Cardiac septum (tissue), 1 donor: Measurements from ENCODE around the gene GAS2L1. TPM values are rescaled to one million over a fixed set of nuclear protein-coding genes. Genes with fewer than 3 reads are reported as not detected.
"Not testable (repeated sequence)": the region's sequence is repeated elsewhere in the genome, so short reads cannot be mapped to it uniquely, and the experiment has no call there.

ENCODE experiments used
- DNase-seq: peaks from one replicate; pipeline ENCODE4 v3.0.0-alpha.2; 2020; ENCODE audit warnings: low spot score
- intact Hi-C: fragments of 100-400 bp; cut with DNase I; formaldehyde crosslinking; loops from one replicate; pipeline ENCODE4 v1.14.0; 2022
- microRNA-seq: library from miRNA; unstranded; fragments of <30 nt; microRNA quantifications from one replicate; pipeline ENCODE4 v1.2.0, GENCODE V29; 2020
- total RNA-seq: library from RNA; stranded (reverse); fragmentation: NEBNext Ultra II Directional; extraction: Animal tissue kit (Norgen Biotek cat#: 25700); gene quantifications from one replicate; pipeline ENCODE4 v1.2.1, GENCODE V29; 2021
- donor health status: DM: no; HTN: no; CAD: no.

GAS2L1 gene
- total RNA-seq, 1 donor from 2014 or later: 13.0 TPM

GRCh38 chr22:29353286-29353685 lies 46.8 kb downstream of the GAS2L1 start:
- intact Hi-C loops: no loop called here
- no peak for DNase-seq

GRCh38 chr22:29353860-29354259 lies 47.4 kb downstream of the GAS2L1 start:
- DNase-seq: no peak

DNA sequence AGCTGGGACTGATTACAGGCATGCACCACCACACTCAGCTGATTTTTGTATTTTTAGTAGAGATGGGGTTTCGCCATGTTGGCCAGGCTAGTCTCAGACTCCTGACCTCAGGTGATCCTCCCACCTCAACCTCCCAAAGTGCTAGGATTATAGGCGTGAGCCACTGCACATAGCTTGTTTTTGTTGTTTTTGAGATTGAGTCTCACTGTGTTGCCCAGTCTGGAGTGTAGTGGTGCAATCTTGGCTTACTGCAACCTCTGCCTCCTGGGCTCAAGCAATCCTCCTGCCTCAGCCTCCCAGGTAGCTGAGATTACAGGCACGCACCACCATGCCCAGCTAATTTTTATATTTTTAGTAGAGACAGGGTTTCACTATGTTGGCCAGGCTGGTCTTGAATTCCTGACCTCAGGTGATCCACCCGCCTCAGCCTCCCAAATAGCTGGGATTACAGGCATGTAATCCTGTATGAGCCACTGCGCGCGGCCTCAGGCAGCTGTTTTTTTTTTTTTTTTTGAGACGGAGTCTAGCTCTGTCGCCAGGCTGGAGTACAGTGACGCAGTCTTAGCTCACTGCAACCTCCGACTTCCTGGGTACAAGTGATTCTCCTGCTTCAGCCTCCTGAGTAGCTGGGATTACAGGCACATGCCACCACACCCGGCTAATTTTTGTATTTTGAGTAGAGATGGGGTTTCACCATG lies 50.9 kb downstream of the GAS2L1 start:
- DNase-seq: not testable (repeated sequence)
- intact Hi-C loops: loop anchor here (5.0 kb wide), 1 partner anchor 50 kb away; the partner anchor contains the start of gene GAS2L1

More at GRCh38 chr22:29353860-29354259, 47.4 kb downstream of the GAS2L1 start:
- intact Hi-C loops: no loop called here

GRCh38 chr22:29359469-29359868 lies 53.0 kb downstream of the GAS2L1 start:
- no peak for DNase-seq
- intact Hi-C loops: loop anchor here (5.0 kb wide), 1 partner anchor 52 kb away; the partner anchor contains the start of gene GAS2L1

Small RNA genes within 50 kb of the gene (microRNA-seq; reads per million reads assigned to microRNA genes)
- 5.8 reads per million, percentile 9 among the genes with 10 or more reads in this experiment for gene MIR3653

Other genes with a start within 250 kb of the GAS2L1 start
- not detected for gene C22orf31, start 244.8 kb upstream of the GAS2L1 start, total RNA-seq
- 52.1 TPM for gene KREMEN1, start 233.6 kb upstream of the GAS2L1 start, total RNA-seq
- 1.3 TPM for gene EMID1, start 100.8 kb upstream of the GAS2L1 start, total RNA-seq
- 16.7 TPM for gene RHBDD3, start 38.7 kb upstream of the GAS2L1 start, total RNA-seq
- 138 TPM for gene EWSR1, start 38.4 kb upstream of the GAS2L1 start, total RNA-seq
- 1.3 TPM for gene RASL10A, start 9.0 kb downstream of the GAS2L1 start, total RNA-seq
- 28.0 TPM for gene AP1B1, start 81.9 kb downstream of the GAS2L1 start, total RNA-seq
- not detected for gene RFPL1, start 131.9 kb downstream of the GAS2L1 start, total RNA-seq
- 0.22 TPM for gene NEFH, start 173.6 kb downstream of the GAS2L1 start, total RNA-seq
- 37.0 TPM for gene THOC5, start 247.1 kb downstream of the GAS2L1 start, total RNA-seq